Hepatocyte (in vitro differentiated cells): Measurements from ENCODE around the gene EEFSEC.

Source experiments
- EZH2 ChIP-seq: fragments of 200-600 bp; sonication (generic); IDR thresholded peaks from 2 replicates; pipeline ENCODE4 v1.6.1; 2016; ENCODE audit warnings: antibody characterized with exemption, mild to moderate bottlenecking, borderline replicate concordance
- EZH2phosphoT487 ChIP-seq: fragments of 200-600 bp; sonication (generic); IDR thresholded peaks from one replicate; pipeline ENCODE4 v1.6.1; 2018; ENCODE audit warnings: antibody characterized with exemption, mild to moderate bottlenecking, low read depth, moderate library complexity; ENCODE audit not compliant: unreplicated experiment, severe bottlenecking
- TF ChIP-seq, protein P1 (sequence below): fragments of 200-600 bp; sonication (generic); IDR thresholded peaks from 2 replicates; pipeline ENCODE4 v1.5.1; 2016; ENCODE audit warnings: antibody characterized with exemption, mild to moderate bottlenecking; ENCODE audit not compliant: poor library complexity

DNA sequence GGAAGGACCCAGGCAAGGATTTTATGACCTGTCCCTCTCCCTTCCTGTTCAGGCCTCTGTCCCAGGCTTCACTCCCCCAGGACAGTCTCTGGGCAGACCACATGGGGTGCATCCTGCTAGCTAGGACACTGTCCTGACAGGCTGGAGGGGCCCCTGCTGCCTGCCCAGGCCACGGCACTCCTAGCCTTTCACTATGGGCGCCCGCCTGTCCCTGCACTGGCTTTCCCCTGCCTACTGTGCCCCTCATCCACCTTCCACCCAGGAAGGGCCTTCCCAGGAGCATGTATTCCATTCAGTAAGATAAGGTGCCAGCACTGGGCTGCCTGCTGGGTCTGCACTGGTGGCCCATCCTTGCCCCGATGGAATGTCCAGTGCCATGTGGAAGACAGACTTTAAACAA, 168.1 kb downstream of the EEFSEC start:
- TF ChIP-seq, protein P1, sequence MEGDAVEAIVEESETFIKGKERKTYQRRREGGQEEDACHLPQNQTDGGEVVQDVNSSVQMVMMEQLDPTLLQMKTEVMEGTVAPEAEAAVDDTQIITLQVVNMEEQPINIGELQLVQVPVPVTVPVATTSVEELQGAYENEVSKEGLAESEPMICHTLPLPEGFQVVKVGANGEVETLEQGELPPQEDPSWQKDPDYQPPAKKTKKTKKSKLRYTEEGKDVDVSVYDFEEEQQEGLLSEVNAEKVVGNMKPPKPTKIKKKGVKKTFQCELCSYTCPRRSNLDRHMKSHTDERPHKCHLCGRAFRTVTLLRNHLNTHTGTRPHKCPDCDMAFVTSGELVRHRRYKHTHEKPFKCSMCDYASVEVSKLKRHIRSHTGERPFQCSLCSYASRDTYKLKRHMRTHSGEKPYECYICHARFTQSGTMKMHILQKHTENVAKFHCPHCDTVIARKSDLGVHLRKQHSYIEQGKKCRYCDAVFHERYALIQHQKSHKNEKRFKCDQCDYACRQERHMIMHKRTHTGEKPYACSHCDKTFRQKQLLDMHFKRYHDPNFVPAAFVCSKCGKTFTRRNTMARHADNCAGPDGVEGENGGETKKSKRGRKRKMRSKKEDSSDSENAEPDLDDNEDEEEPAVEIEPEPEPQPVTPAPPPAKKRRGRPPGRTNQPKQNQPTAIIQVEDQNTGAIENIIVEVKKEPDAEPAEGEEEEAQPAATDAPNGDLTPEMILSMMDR, result no peak
- TF ChIP-seq EZH2, result no peak
- TF ChIP-seq EZH2phosphoT487, result no peak
